ENCODE data around the gene PARD3B.

Gene PARD3B

DNA sequence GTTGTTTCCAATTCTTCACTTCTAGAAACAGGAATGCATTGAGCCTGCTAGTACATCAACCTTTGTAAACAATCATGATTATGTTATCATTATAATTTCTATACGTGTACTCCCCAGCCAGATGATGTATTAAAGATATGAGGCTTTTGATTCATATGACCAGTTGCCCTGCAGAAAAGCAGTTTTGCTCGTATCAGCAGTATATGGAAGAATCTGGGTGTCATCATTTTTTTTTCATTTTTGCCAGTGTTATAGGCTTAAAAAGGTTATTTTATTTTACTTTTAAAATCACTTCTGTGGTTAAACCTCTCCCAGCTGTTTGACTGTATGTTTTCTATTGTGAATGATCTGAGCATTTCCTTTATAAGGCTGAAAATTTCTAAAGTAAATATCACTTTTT lies 665.2 kb downstream of the PARD3B start:
- TF ChIP-seq GABPA (IDR thresholded peaks at IDR 0.05; ENCODE audit: low read depth), result no peak
- TF ChIP-seq, protein P1, sequence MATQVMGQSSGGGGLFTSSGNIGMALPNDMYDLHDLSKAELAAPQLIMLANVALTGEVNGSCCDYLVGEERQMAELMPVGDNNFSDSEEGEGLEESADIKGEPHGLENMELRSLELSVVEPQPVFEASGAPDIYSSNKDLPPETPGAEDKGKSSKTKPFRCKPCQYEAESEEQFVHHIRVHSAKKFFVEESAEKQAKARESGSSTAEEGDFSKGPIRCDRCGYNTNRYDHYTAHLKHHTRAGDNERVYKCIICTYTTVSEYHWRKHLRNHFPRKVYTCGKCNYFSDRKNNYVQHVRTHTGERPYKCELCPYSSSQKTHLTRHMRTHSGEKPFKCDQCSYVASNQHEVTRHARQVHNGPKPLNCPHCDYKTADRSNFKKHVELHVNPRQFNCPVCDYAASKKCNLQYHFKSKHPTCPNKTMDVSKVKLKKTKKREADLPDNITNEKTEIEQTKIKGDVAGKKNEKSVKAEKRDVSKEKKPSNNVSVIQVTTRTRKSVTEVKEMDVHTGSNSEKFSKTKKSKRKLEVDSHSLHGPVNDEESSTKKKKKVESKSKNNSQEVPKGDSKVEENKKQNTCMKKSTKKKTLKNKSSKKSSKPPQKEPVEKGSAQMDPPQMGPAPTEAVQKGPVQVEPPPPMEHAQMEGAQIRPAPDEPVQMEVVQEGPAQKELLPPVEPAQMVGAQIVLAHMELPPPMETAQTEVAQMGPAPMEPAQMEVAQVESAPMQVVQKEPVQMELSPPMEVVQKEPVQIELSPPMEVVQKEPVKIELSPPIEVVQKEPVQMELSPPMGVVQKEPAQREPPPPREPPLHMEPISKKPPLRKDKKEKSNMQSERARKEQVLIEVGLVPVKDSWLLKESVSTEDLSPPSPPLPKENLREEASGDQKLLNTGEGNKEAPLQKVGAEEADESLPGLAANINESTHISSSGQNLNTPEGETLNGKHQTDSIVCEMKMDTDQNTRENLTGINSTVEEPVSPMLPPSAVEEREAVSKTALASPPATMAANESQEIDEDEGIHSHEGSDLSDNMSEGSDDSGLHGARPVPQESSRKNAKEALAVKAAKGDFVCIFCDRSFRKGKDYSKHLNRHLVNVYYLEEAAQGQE (IDR thresholded peaks at IDR 0.05; ENCODE audit: insufficient replicate concordance, low read depth), result no peak
- no peak for TF ChIP-seq SPI1 (IDR thresholded peaks at IDR 0.05; ENCODE audit: borderline replicate concordance, low read depth)
- TF ChIP-seq POLR2AphosphoS5 (IDR thresholded peaks at IDR 0.05; ENCODE audit: low read depth), result no peak
- TF ChIP-seq, protein P2, sequence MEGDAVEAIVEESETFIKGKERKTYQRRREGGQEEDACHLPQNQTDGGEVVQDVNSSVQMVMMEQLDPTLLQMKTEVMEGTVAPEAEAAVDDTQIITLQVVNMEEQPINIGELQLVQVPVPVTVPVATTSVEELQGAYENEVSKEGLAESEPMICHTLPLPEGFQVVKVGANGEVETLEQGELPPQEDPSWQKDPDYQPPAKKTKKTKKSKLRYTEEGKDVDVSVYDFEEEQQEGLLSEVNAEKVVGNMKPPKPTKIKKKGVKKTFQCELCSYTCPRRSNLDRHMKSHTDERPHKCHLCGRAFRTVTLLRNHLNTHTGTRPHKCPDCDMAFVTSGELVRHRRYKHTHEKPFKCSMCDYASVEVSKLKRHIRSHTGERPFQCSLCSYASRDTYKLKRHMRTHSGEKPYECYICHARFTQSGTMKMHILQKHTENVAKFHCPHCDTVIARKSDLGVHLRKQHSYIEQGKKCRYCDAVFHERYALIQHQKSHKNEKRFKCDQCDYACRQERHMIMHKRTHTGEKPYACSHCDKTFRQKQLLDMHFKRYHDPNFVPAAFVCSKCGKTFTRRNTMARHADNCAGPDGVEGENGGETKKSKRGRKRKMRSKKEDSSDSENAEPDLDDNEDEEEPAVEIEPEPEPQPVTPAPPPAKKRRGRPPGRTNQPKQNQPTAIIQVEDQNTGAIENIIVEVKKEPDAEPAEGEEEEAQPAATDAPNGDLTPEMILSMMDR (IDR thresholded peaks at IDR 0.05; ENCODE audit: insufficient read depth, low read length), result no peak
- DNase-seq (ENCODE audit: low read depth in 1 of 2, low spot score in 1 of 2), result no peak
- H3K27ac ChIP-seq (replicated peaks), result no peak overlapping the region
- no peak overlapping the region for H3K4me3 ChIP-seq (replicated peaks; ENCODE audit: insufficient read depth, low read length)
- no peaks in the 10 kb centered on the region for H3K27me3 ChIP-seq (ENCODE audit: insufficient read depth, poor library complexity, severe bottlenecking)

GRCh38 chr2:205212357-205212756 lies 667.1 kb downstream of the PARD3B start:
- Histone ChIP-seq H3K27ac (replicated peaks) (no peak overlapping the region), H3K4me3 (replicated peaks; ENCODE audit: insufficient read depth, low read length) (no peak overlapping the region)
- TF ChIP-seq, protein P1 (IDR thresholded peaks at IDR 0.05; ENCODE audit: insufficient replicate concordance, low read depth), result no peak

GRCh38 chr2:205216092-205216491 lies 670.8 kb downstream of the PARD3B start:
- no peak for DNase-seq (ENCODE audit: low read depth in 1 of 2, low spot score in 1 of 2)
- H3K27ac ChIP-seq (replicated peaks), result no peak overlapping the region
- no peak overlapping the region for H3K4me3 ChIP-seq (replicated peaks; ENCODE audit: insufficient read depth, low read length)
- TF ChIP-seq, protein P2 (IDR thresholded peaks at IDR 0.05; ENCODE audit: insufficient read depth, low read length), result no peak
- TF ChIP-seq GABPA (IDR thresholded peaks at IDR 0.05; ENCODE audit: low read depth), result no peak
- TF ChIP-seq SPI1 (IDR thresholded peaks at IDR 0.05; ENCODE audit: borderline replicate concordance, low read depth), result no peak
- TF ChIP-seq, protein P1 (IDR thresholded peaks at IDR 0.05; ENCODE audit: insufficient replicate concordance, low read depth), result no peak
- no peak for TF ChIP-seq POLR2AphosphoS5 (IDR thresholded peaks at IDR 0.05; ENCODE audit: low read depth)
- no peaks in the 10 kb centered on the region for H3K27me3 ChIP-seq (ENCODE audit: insufficient read depth, poor library complexity, severe bottlenecking)

More at GRCh38 chr2:205212357-205212756, 667.1 kb downstream of the PARD3B start:
- no peak for DNase-seq (ENCODE audit: low read depth in 1 of 2, low spot score in 1 of 2)
- H3K27me3 ChIP-seq (ENCODE audit: insufficient read depth, poor library complexity, severe bottlenecking), result no peaks in the 10 kb centered on the region

DNA sequence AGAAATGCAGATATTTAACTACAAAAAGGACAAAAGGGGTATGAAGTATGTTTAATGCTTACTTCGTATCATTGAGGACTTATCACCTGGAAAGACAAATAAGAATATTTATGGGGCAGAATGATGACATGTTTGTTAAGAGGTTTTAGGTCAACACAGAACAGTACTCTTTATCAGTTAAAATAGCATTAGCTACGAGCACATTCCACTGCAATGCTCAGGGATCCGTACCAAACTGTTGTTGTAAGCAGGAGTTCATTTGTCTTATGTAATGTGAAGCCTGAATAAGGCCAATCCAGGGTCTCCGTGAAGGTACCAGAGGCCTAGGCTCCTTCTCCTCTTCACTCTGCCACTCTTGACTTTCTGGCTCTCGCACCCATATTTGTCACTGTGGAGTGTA lies 671.3 kb downstream of the PARD3B start:
- TF ChIP-seq, protein P1 (IDR thresholded peaks at IDR 0.05; ENCODE audit: insufficient replicate concordance, low read depth), result no peak
- TF ChIP-seq, protein P2 (IDR thresholded peaks at IDR 0.05; ENCODE audit: insufficient read depth, low read length), result no peak
- no peak for TF ChIP-seq GABPA (IDR thresholded peaks at IDR 0.05; ENCODE audit: low read depth)
- TF ChIP-seq POLR2AphosphoS5 (IDR thresholded peaks at IDR 0.05; ENCODE audit: low read depth), result no peak
- TF ChIP-seq SPI1 (IDR thresholded peaks at IDR 0.05; ENCODE audit: borderline replicate concordance, low read depth), result no peak
- Histone ChIP-seq H3K4me3 (replicated peaks; ENCODE audit: insufficient read depth, low read length) (no peak overlapping the region), H3K27ac (replicated peaks) (no peak overlapping the region), H3K27me3 (ENCODE audit: insufficient read depth, poor library complexity, severe bottlenecking) (no peaks in the 10 kb centered on the region)
- DNase-seq (ENCODE audit: low read depth in 1 of 2, low spot score in 1 of 2), result no peak
